Measurements from ENCODE around the gene GFOD2. TPM values are rescaled to one million over a fixed set of nuclear protein-coding genes. Genes with fewer than 3 reads are reported as not detected.

Gene GFOD2
- total and polyA plus RNA-seq, 8 donors, result 7.6 to 87.5 (median 12.9) TPM

DNA sequence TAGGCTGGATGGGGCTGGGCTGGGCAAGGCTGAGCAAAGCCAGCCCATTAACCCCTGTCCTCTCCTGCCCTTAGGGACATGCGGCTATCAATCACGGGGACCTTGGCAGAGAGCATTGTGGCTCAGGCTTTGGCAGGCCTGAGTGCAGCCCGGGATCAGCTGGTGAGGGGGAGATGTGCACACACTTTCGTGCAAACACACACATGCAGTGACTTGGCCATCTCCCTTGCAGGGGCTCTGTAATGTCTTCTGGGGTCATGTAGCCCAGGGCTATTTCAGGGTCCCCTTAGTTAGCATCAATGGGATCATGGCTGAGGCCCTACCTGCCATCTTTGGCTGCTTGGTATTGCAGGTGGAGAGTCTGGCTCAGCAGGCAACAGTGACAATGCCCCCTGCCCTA is 67.3 kb downstream of the GFOD2 start:
- Histone ChIP-seq H3K27me3 (peaks cover 28 to 86% (median 72%) of the 10 kb centered on the region in 3 donors), H3K9me3 (no peaks in the 10 kb centered on the region), H3K4me1 (peaks cover 18 to 38% (median 30%) of the 10 kb centered on the region in 4 donors), H3K4me3 (no peak overlapping the region), H3K27ac (no peak overlapping the region), H3K36me3 (peaks cover 0 to 8% (median 4%) of the 10 kb centered on the region in 4 donors)
- DNase-seq, result no peak
- WGBS, 5 donors, result 71 to 84% (median 83%) methylated on average over 2 to 4 of the region's 4 CpGs
- no peak for TF ChIP-seq EP300 (IDR thresholded peaks at IDR 0.05)
- TF ChIP-seq POLR2AphosphoS5 (IDR thresholded peaks at IDR 0.05), result no peak
- no peak for TF ChIP-seq POLR2A (IDR thresholded peaks at IDR 0.05)
- no peak for TF ChIP-seq CTCF (IDR thresholded peaks at IDR 0.05)
- intact Hi-C loops (cut with DNase I; ENCODE audit: low total_unique reads), result no loop called here

GRCh38 chr16:67651039-67651438 is 68.1 kb downstream of the GFOD2 start:
- Histone ChIP-seq H3K27ac (no peak overlapping the region), H3K4me3 (no peak overlapping the region), H3K36me3 (no peaks in the 10 kb centered on the region), H3K9me3 (no peaks in the 10 kb centered on the region), H3K27me3 (peaks cover 28 to 94% (median 77%) of the 10 kb centered on the region in 3 donors), H3K4me1 (peaks cover 18 to 39% (median 30%) of the 10 kb centered on the region in 4 donors)
- no peak for TF ChIP-seq EP300 (IDR thresholded peaks at IDR 0.05)
- TF ChIP-seq POLR2AphosphoS5 (IDR thresholded peaks at IDR 0.05), result no peak
- TF ChIP-seq POLR2A (IDR thresholded peaks at IDR 0.05), result no peak
- TF ChIP-seq CTCF (IDR thresholded peaks at IDR 0.05), result no peak
- 91 to 100% (median 92%) methylated on average over 2 to 7 of the region's 7 CpGs for WGBS, 5 donors
- intact Hi-C loops (cut with DNase I; ENCODE audit: low total_unique reads), result no loop called here
- no peak for DNase-seq

DNA sequence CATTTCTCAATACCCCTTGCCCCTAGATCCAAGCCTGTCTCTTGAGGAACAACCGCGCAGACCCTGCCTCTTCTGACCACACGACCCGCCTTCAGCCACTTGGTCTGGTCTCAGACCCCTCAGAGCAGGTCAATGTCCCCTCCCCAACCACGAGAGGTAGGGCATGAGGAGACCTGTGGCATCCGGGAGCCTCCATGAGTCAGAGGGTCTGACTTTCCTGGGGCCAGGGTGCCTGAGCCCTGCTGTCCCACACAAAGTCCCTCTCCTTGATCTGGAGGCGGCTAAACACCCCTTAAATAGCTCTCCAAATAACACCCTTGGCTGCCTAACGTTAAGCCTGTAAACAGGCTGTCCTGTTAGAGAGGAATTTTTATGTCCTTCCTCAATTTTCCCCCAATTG is 69.1 kb downstream of the GFOD2 start:
- peaks cover 30 to 100% (median 87%) of the 10 kb centered on the region in 3 donors for H3K27me3 ChIP-seq
- H3K27ac ChIP-seq, result no peak overlapping the region
- intact Hi-C loops (cut with DNase I; ENCODE audit: low total_unique reads), result no loop called here
- WGBS, 5 donors, result 56 to 72% (median 63%) methylated on average over 8 of the region's 8 CpGs
- no peaks in the 10 kb centered on the region for H3K36me3 ChIP-seq
- DNase-seq, result no peak
- H3K9me3 ChIP-seq, result no peaks in the 10 kb centered on the region
- no peak for TF ChIP-seq EP300 (IDR thresholded peaks at IDR 0.05)
- no peak for TF ChIP-seq POLR2A (IDR thresholded peaks at IDR 0.05)
- TF ChIP-seq POLR2AphosphoS5 (IDR thresholded peaks at IDR 0.05), result no peak
- no peak for TF ChIP-seq CTCF (IDR thresholded peaks at IDR 0.05)
- H3K4me1 ChIP-seq, result peaks cover 21 to 50% (median 35%) of the 10 kb centered on the region in 4 donors
- H3K4me3 ChIP-seq, result peak overlapping the region in 1 of 4 donors; percentile 6

DNA sequence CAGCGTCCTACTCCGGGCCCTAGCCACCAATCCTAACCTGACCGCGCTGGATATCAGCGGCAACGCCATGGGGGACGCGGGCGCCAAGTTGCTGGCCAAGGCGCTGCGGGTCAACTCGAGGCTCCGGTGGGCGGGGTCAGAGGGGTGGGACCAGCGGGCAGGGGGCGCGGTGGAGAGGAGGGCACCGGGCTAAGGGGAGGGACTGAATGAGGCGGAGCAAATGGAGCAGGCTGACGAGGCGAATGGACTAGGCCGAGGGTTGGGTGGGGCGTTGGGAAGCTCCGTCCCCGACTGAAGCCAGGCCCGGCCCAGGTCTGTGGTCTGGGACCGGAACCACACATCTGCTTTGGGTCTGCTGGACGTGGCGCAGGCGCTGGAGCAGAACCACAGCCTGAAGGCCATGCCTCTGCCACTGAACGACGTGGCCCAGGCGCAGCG is 69.6 kb downstream of the GFOD2 start:
- TF ChIP-seq POLR2A (IDR thresholded peaks at IDR 0.05), result no peak
- TF ChIP-seq CTCF (IDR thresholded peaks at IDR 0.05), result no peak
- no peak for TF ChIP-seq POLR2AphosphoS5 (IDR thresholded peaks at IDR 0.05)
- TF ChIP-seq EP300 (IDR thresholded peaks at IDR 0.05), result no peak
- Histone ChIP-seq H3K4me3 (peak overlapping the region in 1 of 4 donors; percentile 6), H3K9me3 (no peaks in the 10 kb centered on the region), H3K27me3 (peaks cover 31 to 100% (median 87%) of the 10 kb centered on the region in 3 donors), H3K36me3 (no peaks in the 10 kb centered on the region), H3K27ac (no peak overlapping the region), H3K4me1 (peaks cover 26 to 55% (median 40%) of the 10 kb centered on the region in 4 donors)
- intact Hi-C loops (cut with DNase I; ENCODE audit: low total_unique reads), result no loop called here
- peak in 1 of 2 donors; percentile 66 for DNase-seq
- WGBS, 5 donors, result 11 to 39% (median 25%) methylated on average over 23 to 34 of the region's 34 CpGs
